HG02870 (cell line): ENCODE data around the gene AAR2.

Source experiments
- ATAC-seq: cut with Tn5 transposase; IDR thresholded peaks from one replicate; pipeline ENCODE4 v1.9.1; 2021; ENCODE audit warnings: mild to moderate bottlenecking, moderate library complexity; ENCODE audit not compliant: unreplicated experiment

Gene AAR2

DNA sequence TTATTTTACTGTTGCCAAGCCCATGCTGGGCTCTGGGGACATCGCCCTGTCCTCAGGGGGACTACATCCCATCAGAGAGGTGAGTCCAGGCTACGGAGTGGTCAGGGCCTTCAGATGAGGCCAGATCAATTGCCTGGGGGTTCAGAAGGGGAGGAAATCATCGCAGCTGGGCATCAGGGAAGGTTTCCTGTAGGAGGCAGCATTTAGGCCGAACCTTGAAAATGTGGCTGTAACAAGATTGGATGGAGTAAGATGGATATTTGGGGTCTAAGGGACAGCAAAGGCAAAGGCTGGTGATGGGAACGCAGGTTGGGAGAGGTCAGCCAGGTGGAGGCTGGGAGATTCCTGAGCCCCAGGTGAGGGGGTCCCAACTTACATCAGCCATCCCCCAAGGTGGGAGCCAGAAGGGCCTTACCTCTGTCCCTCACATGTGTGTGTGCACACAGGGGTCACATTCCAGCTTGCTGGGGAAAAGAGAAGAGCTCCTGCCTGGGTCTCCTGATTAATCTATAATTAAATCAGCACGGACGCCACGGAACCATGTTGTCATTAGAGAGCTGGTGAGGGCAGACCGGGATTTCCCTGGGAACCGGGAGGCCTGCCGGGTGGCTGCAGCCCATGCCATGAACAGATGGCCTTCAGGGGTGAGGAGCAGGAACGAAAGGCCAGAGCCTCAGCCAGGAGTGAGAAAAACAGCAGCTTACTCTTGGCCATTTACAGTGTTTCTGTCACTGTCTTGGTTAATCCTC, 39.3 kb downstream of the AAR2 start:
- no peak for ATAC-seq

DNA sequence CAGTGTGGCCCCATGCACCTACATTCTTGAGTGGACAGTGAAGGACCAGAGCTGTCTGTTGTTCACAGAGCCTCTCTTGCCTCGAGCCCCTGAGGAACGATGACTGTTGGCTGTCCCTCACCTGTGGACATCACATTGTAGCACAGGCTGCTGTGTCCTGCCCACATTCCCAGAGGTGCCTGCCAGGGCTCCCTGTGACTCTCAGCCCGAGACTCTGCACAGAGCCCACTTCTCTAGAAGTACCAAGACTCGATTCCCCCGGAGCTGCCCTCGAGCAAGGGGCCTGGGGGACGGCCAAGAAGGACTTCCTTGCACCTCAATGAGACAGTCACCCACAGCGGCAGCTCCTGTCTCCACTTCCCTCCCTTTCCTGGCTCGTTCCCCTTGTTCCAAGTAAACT, 41.3 kb downstream of the AAR2 start:
- no peak for ATAC-seq

DNA sequence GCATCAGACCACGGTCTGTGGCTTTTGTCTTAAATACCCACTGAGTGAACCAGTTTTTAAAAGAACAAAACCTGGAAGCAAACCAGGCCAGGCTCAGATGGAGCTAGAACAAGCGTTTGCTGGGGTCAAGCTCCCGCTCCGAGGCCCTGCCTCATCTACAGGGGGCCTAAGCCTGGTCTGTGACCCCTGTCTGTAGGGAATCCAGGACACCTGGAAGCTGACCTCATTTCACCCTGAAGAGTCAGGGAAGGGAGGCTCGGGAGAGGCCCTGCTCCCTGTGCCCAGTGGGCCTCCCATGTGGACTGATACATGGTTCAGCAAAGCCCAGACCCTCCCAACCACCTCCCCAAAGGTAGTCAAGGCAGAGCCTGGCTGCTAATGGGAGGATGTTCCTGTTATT, 43.1 kb downstream of the AAR2 start:
- no peak for ATAC-seq

DNA sequence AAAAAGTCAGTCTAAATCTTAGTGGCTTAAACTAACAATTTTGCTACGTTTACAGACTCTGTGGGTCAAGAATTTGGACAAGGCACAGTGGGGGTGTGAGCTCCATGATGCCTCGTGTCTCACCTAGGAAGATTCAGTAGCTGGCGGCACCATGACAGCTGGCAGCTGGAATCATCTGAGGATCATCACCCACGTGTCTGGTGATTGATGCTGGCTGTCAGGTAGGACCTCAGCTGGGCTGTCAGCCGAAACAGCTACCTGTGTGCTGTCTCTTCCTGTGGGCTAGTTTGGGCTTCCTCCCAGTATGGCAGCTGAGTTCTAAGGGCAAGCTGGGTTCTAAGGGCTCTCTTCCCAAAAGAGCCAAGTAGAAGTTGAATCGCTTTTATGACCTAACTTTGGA, 43.5 kb downstream of the AAR2 start:
- no peak for ATAC-seq

DNA sequence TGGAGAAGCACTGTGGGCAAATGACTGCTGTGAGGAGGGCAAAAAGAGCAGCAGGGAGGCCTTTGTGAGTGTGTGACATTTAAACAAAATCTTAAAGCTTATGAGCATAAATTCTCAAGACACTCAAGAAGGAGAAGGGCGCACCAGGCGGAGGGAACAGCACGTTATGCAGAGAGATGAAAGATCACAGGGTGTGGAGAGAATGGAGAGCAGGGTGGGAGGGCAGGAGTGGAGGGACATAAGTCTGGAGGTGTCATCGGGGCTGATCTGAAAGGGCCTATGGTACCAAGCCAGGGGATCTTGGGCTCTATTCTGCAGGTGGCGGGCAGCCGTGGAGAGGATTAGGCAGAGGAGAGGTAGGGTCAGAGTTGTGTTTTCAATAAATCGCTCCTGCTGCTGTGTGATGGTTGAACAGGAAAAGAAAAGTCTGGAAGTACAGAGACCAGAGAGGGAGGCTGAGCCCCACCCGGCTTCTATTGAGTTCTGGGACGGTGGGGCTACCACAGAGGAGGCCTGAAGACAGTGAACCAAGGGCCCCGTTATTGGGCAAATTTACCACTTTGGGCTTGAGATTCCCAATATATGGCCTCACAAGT, 45.6 kb downstream of the AAR2 start:
- no peak for ATAC-seq

DNA sequence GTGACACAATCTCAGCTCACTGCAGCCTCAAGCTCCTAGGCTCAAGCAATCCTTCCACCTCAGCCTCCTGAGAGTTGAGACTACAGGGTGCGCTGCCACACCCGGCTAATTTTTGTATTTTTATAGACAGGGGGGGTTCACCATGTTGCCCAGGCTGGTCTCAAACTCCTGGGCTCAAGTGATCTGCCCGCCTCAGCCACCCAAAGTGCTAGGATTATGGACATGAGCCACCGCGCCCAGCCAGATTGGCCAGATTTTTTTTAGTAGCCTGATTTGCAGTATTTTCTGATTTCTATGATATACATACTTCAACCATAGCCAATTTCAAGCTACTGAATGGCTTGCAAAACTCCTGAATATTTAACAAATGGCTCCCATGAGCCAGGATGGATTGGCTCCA, 48.5 kb downstream of the AAR2 start:
- no peak for ATAC-seq

DNA sequence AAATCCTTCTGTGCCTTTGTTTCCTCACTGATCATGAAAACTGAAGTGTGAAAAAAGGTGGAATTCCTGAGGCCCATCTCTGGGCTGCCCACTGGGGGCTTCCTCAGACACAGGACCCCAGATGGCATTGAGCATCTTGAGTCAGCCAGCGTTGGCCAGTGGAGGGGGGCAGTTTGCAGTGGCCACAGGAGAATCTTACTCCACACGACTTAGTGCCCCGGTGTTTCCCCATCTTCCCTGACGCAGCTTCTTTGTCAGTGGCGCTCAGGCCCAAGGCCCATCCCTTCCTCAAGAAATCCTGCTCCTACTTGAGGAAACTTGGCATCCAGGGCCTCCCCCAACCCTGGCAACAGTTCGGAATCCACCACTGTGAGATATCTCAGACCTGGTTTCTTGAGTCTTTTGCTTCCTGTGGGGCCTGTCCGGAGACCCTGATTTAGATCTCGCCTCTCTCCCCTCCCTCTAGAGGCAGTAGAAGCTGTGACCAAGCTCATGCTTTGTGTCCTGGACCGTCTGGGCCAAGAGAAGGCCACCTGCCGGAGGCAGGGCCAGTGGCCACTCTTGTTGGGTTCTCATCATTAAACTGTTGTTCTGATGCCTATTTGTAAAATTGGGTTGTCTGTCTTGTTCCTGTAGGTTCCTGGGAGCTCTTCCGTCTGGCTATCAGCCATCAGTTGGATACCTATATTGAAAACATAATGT, 49.6 kb downstream of the AAR2 start:
- no peak for ATAC-seq

DNA sequence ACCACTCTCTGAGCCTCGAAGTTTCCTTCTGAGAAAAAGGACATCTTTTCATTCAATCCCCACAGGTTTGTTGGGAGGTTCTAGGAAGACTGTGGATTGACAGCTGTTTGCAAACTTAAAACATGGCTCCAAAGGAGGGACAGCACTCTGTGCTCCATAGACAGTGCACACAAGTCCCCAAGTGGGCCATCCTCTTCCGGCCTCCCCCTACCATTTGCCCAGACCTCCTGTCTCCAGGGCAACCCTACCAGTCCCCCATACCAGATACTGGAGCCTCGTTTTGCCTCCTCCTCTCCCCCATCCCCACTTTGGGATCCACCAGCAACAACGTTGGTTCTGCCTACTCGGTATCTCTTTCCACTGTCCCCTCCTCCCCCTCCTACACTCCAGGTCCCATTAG, 61.4 kb downstream of the AAR2 start:
- ATAC-seq: no peak

DNA sequence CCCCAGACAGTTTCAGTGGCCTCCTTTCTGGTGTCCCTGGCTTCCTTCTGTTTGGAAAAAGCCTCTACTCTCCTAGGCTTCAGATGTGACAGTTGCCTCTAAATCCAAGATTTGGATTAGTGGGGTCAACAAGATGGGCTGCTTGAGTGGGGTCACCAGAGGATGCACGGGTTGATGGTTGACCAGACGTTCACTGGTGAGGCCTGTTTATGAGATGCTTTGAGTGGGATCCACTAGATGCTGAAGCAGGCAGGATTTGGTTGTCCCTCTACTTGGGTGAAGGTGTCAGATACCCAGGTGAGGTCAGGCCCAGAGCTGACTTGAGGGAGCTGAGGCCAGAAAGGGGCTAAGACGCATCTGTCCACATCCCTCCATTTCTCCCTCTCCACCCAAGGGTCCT, 61.8 kb downstream of the AAR2 start:
- no peak for ATAC-seq

DNA sequence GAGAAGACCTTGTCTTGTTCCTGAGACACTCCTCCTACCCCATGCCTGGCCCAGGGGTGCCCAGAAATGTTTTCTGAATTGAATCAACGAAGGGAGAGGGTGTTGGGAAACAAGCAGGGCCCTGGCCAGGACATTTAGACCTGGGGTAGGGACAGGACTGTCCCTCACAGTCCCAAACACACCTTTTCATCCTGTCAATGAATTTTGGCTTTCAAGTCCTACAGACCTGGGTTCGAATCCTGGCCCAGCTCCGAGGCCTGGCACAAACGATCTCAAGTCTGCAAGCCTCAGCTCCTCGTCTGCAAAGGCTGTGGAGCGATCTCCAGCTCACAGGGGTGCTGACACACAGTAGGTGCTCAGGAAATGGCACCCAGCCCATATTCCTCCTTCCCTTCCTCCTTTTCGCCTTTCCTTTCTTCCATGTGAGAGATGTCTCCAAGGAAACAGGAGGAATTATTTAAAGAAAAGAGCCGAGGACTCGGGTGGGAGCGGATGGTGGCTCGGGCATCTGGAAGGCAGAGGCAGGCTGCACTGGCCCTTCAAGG, 62.6 kb downstream of the AAR2 start:
- ATAC-seq: no peak

DNA sequence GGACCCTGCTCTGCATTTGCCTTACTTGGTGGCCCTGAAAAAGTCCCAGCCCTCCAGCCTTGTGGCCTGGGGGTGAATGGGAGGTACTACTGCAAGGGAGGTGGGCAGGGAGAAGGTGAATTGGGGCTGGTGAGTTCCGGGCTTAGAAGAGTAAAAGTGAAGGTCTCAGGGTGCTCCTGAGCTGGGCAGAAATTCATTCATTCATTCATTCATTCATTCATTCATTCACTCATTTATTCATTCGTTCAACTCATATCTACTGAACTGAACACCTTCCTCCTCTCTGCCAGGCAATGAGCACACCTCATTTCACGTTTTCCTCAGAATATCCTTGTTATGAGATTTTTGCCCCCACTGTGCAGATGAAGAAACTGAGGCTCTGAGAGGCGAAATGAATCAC, 63.2 kb downstream of the AAR2 start:
- ATAC-seq: no peak

DNA sequence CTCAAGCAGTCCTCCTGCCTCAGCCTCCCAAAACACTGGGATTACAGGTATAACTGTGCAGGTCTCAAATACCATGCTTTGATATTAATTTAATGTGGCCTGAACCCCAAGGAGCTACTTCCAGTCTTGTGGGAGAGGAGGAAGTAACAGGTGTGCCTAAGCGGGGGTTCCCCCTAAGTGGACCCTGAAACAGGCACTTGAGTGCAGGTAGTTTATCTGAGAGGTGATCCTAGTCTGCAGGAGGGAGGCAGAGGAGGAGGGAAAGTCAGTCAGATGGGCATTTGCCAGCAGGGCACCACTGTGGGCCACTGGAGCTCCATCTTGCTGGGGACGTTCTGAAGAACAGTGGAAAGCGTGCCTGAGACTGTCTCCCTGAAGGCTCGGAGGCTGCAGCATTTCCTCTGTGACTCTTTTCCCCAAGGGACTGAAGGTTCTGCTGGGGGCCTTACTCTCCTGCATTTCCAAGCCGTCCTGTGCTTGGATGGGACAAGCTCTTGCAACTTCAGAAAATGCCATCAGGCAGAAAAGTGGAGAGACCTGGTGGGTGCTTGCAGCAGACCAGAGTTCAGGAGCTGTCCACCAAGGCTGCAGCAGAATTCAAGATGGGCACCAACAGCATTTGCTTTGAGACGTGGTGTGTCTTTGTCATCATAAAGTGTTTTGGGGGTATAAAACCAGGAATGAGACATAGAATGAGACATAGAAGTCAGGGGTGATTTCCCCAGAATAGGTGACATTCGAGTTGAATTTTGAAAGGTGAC, 65.3 kb downstream of the AAR2 start:
- ATAC-seq: no peak

DNA sequence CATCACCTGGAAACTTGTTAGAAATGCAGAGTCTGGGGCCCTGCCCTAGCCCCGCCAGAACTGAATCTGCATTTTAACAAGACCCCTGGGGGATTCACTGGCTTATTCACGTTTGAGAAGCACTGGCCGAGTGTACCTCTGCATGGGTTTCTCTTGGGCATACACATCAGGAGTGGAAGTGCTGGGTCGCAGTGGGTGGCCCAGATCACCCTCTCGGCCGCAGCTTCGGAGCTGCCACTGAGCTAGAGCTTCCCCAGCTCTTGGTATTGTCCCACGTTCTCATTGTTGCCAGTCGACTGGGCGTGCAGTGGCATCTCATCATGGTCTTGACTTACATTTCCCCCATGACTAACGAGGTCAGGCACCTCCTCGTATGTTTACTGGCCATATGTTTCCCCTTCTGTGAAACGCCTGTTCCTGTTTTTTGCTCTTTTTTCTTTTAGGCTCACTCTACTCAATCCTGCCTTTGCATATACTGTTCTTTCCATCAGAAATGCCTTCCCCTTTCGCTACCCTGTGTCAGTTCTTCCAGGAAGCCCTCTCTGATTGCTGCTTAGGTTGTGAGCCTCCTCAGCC, 66.8 kb downstream of the AAR2 start:
- no peak for ATAC-seq

DNA sequence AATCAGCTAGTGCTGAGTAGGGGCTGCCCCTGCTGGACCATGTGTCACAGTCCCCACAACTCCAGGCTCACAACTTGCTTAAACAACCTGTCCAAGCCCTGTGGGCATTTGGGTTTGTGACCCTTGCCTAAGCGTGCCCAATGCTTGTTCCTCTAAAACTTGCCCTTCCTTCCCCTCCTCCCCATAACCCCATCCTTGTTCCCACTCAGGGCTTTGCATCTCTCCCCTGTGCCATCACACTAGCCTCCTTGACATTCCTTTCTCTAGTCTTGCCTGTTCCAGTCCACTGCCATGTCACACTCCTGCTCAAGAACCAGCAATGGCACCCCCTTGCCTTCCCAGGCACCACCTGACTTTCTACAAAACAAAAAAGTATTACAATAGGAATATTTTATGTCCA, 67.6 kb downstream of the AAR2 start:
- ATAC-seq: no peak

DNA sequence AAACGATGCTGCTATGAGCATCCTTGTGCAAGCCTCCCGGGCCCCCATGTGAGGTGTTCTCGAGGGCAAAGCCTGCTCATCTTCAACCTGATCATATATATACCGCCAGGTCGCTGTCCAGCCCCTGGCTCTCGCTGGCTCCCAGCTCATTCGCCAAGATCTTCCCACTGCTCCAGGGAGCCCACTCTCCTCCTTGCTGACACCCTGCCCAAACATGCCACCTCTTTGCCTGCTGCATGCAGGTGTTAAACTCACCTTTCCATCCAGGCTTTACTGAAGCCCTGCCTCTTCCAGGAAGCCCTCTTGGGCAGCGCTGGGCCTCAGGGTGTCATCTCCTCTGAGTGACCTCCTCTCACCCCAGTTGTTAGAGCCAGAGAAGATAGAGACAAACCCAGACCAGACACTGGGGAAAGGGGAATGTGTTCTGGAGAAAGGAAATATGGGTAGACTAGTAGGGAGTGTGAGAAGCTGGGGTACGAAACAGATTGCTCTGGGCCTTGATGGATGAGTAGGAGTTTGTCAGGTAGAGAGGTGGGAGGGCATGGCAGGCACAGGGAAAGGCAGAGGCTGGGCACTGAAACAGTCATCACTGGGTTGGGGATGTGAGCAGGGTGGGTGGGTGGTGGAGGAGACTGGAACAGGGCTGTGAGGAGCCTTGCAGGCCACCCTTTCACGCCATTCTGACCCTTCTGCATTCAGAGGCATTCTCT, 68.7 kb downstream of the AAR2 start:
- no peak for ATAC-seq

DNA sequence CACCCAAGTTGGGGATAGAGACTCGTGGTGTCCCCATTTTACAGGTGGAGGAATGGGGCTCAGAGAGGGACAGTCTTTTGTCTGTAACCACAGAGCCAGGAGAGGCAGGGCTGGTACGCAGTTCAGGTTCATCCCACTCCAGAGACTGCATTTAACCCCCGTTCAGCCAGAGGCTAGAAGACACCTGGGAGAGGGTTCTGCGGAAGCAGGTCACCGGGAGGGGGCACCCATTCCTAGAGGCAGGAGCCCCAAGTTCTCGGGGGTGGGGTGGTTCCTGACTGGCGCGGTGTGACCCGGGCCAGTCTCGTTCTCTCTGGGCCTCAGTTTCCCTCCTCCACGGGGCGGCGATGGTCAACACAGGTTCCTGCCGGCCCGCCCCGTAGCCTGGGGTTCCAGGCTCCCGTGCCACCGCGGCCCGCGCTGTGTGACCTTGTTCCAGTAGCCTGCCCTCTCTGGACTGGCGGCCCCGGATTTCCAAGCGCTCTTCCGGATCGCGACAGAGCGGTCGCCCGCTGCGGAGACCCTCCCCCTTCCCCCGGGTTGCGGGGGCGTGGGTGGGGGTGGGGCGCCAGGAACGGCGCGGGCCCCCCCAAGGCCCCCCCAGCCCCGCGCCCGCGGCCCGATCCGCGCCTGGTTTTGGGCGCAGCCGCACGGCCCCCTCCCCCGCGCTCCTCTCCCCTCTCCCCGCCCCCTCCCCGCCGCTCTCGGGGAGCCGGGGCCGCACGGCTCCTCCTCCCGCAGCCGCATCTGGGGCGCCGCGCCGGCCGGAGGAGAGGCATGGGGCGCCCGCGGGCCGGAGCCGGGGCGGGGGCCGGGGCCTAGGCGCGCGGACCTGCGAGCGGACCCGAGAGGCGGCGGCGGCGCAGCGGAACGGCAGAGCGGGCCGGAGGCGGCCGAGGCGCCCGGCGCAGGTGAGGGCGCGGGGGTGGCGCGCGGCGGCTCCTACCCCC, 69.6 kb downstream of the AAR2 start, which contains the start of gene DLGAP4:
Gene DLGAP4 (plus strand): TSS at position 738 of the 950 bp plus-strand sequence. CDS start 125,379 bp downstream, outside the sequence.
- no peak for ATAC-seq
